HG03135 (cell line): ENCODE measurements around the gene SHROOM1.
A peak's percentile ranks its signal among the peaks of the same experiment; 100 is the strongest.
"Not testable (repeated sequence)": the region's sequence is repeated elsewhere in the genome, so short reads cannot be mapped to it uniquely, and the experiment has no call there.

Experiments
- ATAC-seq: cut with Tn5 transposase; IDR thresholded peaks from one replicate; pipeline ENCODE4 v1.9.1; 2021; ENCODE audit warnings: mild to moderate bottlenecking, moderate library complexity; ENCODE audit not compliant: unreplicated experiment

SHROOM1 gene, protein sequence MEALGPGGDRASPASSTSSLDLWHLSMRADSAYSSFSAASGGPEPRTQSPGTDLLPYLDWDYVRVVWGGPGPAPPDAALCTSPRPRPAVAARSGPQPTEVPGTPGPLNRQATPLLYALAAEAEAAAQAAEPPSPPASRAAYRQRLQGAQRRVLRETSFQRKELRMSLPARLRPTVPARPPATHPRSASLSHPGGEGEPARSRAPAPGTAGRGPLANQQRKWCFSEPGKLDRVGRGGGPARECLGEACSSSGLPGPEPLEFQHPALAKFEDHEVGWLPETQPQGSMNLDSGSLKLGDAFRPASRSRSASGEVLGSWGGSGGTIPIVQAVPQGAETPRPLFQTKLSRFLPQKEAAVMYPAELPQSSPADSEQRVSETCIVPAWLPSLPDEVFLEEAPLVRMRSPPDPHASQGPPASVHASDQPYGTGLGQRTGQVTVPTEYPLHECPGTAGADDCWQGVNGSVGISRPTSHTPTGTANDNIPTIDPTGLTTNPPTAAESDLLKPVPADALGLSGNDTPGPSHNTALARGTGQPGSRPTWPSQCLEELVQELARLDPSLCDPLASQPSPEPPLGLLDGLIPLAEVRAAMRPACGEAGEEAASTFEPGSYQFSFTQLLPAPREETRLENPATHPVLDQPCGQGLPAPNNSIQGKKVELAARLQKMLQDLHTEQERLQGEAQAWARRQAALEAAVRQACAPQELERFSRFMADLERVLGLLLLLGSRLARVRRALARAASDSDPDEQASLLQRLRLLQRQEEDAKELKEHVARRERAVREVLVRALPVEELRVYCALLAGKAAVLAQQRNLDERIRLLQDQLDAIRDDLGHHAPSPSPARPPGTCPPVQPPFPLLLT

DNA sequence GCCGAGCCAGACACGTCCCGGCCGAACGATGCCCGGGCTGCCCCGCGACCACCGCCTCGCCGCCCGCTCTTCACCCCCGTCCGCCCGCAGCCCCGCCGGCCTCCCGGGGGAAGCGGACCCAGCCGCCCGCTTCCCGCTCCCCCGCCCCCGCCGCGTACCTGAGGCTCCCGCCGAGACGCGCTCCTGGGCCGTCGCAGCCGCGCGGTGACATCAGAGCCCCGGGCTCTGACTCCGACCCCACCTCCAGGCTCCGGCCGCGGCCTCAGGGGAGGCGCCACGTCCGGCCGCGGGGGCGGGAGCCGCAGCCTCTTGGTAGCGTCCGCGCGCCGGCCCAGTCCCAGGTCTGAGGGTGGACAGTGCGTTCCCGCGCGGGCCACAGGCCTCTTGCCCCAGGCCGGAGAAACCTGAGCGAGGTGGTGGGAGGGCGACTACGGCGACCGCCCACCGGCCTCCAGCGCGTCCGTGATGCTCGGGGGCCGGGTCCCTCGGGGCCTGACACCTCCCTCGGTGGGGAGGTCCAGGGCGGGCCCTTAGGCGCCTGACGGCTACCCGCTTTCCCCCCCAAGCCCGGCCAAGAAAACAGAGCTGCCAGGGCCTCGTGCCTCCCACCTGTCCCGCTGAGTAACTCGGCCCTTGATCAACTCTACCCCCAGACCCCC, at the start of gene SHROOM1:
Gene SHROOM1 (minus strand): TSS at position 212 of the 659 bp plus-strand sequence. CDS start 4,507 bp downstream, outside the sequence.
- peak; percentile 68 for ATAC-seq

DNA sequence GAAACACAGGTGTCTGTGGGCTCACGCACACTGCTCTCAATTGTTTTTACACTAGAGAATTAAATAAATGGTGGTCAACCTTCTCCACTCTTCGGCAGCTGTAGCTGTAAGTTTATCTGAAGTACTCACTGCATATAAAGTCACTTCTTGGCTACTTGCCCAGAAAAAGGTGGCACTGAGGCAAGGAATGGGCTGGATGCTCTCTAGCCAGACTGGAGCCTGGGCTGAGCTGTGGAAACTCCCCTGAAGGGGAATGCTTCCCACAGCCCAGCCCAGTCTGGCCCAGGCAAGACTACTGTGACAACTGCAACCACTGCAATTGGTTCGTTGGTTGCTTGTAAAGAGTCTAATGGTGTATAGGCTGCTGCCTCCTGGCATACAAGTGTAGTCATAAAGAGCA, 47.5 kb upstream of the SHROOM1 start:
- ATAC-seq: no peak

GRCh38 chr5:132877466-132877865, 47.0 kb upstream of the SHROOM1 start:
- no peak for ATAC-seq

DNA sequence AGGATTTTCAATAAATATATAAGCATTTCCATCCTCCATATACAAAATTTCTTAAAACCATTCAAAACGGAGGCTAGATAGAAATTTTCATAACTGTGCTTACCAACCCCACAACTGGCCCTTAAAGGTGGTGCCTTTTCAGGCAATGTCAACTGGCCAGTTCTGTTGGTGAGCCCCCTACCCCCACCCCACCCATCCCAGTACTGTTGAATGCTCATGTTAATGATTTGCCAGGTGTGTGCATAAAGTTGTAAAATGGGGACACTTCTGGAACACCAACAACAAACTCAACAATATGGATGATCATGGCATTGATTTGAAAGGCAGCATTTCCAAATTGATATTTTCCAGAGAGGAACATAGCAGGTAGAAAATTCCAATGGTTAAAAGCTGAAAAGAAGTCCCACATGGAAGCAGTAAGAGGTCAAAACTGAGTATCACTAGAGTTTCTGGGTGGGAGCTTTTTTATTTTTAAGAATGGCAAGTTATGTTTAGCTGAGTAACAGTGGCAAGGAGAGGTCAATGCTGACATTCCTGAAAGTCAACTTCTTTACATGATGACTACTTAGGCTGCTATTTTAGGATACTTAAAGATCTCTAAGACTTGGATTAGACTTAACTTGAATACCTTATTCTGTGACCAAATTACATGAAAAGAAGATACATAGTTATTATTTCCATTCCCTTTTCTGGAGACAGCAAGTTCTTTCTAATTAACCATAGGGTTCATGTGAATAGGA, 45.7 kb upstream of the SHROOM1 start:
- no peak for ATAC-seq

DNA sequence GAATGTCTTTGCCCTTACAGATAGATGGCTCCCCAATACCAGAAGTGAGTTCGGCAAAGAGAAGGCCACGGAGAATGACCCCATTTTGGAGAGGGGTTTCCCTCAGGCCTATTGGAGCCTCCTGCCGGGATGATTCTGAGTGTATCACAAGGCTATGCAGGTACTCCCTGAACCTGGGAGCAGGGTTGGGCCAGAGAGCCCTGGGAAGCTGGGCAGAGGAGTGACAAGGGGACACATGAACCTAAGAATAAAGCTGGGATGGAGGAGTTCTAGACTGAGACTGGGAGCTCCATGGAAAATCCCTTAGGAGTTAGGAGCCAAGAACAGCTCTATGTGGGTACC, 43.5 kb upstream of the SHROOM1 start:
- no peak for ATAC-seq

DNA sequence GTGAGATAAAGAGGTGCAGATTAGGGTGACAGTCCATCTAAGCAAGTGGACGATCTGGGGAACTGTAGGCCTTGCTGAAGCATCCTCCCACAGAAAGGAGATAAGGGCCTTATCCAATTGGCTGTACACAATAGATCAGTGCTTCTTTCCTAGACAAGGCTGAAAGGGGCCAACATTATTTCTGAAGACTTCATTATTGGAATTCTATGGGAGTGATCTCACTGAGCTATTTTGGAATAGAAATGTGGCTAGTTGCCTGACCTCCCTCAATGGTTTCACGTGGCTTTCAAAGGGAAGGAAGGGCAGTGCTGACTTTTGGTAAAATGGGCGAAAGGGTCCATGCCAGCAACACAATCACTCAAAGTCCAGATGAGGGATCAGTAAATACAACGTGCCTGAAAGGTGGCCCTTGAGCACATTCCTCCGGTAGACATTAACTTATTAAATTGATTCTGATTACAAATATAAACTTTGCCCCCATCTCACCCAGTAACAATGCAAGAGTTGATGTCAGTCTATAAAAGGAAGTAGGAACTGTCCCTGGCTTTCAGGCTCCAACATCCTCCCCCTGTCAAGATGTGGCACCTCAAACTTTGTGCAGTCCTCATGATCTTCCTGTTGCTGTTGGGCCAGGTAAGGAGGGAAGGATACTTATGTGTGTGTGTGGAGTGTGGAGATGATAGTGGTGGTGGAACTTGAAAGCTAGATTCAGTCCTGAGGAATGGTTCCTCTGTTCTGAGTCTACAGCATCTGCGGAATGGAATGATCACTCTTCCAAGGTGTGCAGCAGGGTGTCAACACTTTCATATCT, 42.9 kb upstream of the SHROOM1 start, which contains the start of gene LEAP2:
Gene LEAP2 (plus strand): TSS at position 550 of the 811 bp plus-strand sequence. CDS start 27 bp downstream, at position 577.
- no peak for ATAC-seq

DNA sequence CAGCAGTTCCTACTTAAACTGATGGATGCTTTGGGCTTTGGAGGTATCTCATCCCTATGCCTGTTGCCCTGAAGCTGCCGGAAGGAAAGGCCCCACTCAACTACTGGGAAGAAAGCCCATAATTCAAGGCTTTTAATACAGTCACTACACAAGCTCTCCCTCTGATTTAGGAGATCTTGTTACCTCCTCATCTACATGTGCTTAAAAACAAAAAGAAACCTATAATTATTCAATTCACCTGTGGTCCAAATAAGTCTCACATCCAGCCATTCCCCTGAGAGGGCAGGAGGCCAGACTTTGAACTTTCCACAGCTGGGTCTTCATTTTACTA, 42.3 kb upstream of the SHROOM1 start:
- ATAC-seq: no peak

GRCh38 chr5:132871459-132872284, 41.2 kb upstream of the SHROOM1 start:
- no peak for ATAC-seq

GRCh38 chr5:132870801-132871200, 40.4 kb upstream of the SHROOM1 start:
- no peak for ATAC-seq

DNA sequence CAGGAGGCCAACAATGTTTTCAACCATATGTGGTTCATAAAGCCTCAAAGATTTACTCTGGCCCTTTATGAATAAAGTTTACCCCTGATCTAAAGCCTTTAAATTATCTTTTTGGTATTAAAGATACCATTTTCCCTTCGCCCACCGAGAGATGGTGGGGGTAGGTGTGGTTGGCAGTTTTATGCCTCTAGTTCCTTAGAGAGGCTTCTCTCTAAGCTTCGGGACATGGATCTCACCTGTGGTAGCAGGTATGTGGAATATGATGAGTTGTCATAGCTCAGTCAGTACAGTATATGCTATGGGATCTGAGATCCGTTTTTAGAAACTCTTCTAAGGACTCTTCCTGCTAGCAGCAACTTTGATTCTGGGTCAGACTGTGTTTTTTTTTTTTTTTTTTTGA, 38.3 kb upstream of the SHROOM1 start:
- no peak for ATAC-seq

- peak; percentile 32 for ATAC-seq
Measured at GRCh38 chr5:132867046-132867451, 36.6 kb upstream of the SHROOM1 start.

DNA sequence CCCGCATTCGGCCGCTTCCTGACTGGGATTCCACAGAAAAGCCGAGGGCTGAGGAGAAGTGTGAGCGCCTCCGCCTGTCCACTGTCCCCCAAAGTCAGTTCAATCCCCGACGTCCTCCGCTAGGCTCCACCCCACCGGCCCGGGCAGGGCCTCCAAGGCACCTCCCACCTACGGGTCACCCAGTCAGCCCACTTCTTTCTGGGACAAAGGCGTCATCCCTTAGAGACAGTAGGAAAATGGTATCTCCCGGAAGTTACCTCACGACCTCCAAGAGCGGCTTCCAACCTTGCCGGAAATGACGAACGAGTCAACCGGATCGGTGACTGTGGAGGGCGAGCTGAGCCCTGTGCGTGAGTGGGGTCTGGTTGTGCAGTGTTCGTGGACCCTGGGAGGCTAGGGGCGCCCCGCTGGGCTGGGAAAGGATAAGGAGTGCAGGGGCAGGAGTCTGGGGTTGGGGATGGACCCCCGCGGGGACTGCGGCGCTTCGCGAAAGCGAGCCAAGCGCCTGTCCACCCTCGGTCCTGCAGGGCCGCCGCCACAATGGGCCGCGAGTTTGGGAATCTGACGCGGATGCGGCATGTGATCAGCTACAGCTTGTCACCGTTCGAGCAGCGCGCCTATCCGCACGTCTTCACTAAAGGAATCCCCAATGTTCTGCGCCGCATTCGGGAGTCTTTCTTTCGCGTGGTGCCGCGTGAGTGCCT, 36.0 kb upstream of the SHROOM1 start, which contains the start of the genes GDF9 and UQCRQ:
Gene GDF9 (minus strand): TSS at position 128 of the 704 bp plus-strand sequence. CDS start 1,936 bp downstream, outside the sequence.
Gene UQCRQ (plus strand): TSS at position 301 of the 704 bp plus-strand sequence. CDS start 240 bp downstream, at position 541.
- ATAC-seq: peak; percentile 97

GRCh38 chr5:132865668-132866341, 35.4 kb upstream of the SHROOM1 start:
- ATAC-seq: peak; percentile 26

DNA sequence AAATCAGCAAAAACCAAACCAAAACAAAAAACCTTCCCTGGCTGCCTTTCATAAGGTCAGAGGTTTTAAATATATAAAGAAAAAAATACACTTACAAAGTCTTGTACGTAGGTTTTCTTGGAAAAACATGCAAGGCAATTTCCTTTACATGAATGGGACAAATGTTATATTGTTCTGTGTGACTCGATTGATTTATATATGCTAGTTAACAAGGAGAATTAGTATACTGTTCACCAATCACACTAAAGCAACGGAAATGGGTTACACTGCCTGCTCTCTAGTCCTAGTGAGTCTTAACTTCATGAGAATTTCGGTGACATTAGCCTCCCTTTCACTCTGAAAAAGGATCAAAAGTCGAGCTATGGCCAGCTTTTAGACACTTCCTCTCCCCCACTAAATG, 30.3 kb upstream of the SHROOM1 start:
- ATAC-seq: no peak

DNA sequence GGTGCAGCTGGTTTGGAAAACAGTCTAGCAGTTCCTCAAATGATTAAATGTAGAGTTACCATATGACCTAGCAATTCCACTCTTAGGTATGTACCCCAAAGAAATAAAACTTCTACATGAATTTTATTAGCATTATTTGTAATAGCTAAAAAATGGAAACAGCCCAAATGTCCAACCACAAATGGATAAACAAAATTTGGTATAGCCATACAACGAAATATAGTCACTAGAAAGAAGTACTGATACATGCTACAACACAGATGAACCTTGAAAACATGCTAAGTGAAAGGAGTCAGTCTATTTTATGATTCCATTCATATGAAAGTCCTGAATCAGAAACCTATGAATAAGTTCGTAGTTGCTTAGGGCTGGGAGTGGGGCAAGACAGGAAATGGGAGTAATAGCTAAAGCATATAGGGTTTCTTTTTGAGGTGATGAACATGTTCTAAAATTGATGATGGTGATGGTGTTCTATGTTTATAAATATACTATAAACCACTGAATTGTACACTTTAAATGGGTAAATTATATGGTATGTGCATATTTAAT, 29.5 kb upstream of the SHROOM1 start:
- ATAC-seq: no peak

GRCh38 chr5:132856011-132856410, 25.6 kb upstream of the SHROOM1 start:
- ATAC-seq: no peak

DNA sequence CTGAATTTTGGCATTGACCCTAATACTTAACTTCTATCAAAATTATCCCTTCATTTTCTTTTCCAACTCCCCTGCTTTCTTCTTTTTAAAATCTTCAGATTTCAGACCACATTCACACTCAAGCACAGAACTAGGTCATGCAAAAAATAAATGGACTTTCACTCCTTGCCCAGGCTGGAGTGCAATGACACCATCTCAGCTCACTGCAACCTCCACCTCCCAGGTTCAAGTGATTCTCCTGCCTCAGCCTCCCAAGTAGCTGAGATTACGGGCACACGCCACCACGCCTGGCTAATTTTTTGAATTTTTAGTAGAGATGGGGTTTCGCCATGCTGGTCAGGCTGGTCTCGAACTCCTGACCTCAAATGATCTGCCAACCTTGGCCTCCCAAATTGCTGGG, 24.5 kb upstream of the SHROOM1 start:
- ATAC-seq: not testable (repeated sequence)
